MM.1S (cell line): ENCODE results near the gene TKTL1.

ENCODE experiments used
- DNase-seq: peaks from one replicate; pipeline ENCODE4 v3.0.0-alpha.2; 2015
- H2AFZ ChIP-seq: fragments of 300-600 bp; sonication (generic); 2 replicates; pipeline ENCODE4 v1.6.0; 2016; ENCODE audit warnings: antibody characterized with exemption, low read length
- H3F3A ChIP-seq: fragments of 300-600 bp; sonication (generic); 2 replicates; pipeline ENCODE4 v1.6.1; 2016; ENCODE audit warnings: mild to moderate bottlenecking, antibody characterized with exemption, low read length, moderate library complexity, mixed read lengths; ENCODE audit not compliant: insufficient read depth
- H3K27ac ChIP-seq: fragments of 300-600 bp; sonication (generic); 2 replicates; pipeline ENCODE4 v1.5.1; 2016; ENCODE audit warnings: mild to moderate bottlenecking, low read length
- H3K27me3 ChIP-seq: fragments of 300-600 bp; sonication (generic); replicated peaks from 2 replicates; pipeline ENCODE4 v1.6.0; 2016; ENCODE audit warnings: low read length; ENCODE audit not compliant: insufficient read depth
- H3K36me3 ChIP-seq: fragments of 300-600 bp; sonication (generic); replicated peaks from 2 replicates; pipeline ENCODE4 v1.6.1; 2016; ENCODE audit warnings: mild to moderate bottlenecking, low read length, mixed read lengths; ENCODE audit not compliant: insufficient read depth
- H3K4me1 ChIP-seq: fragments of 300-600 bp; sonication (generic); 2 replicates; pipeline ENCODE4 v1.6.1; 2016; ENCODE audit warnings: low read length, mixed read lengths
- H3K4me2 ChIP-seq: fragments of 300-600 bp; sonication (generic); 2 replicates; pipeline ENCODE4 v1.6.0; 2016; ENCODE audit warnings: low read depth, low read length
- H3K4me3 ChIP-seq: fragments of 300-600 bp; sonication (generic); 2 replicates; pipeline ENCODE4 v1.5.1; 2016; ENCODE audit warnings: low read length, mixed read lengths
- H3K79me2 ChIP-seq: fragments of 300-600 bp; sonication (generic); 2 replicates; pipeline ENCODE4 v1.6.1; 2016; ENCODE audit warnings: mixed run types, low read length, mixed read lengths
- H3K9ac ChIP-seq: fragments of 300-600 bp; sonication (generic); 2 replicates; pipeline ENCODE4 v1.6.1; 2016; ENCODE audit warnings: low read length, mixed read lengths
- H3K9me2 ChIP-seq: fragments of 300-600 bp; sonication (generic); replicated peaks from 2 replicates; pipeline ENCODE4 v1.6.1; 2016; ENCODE audit warnings: mild to moderate bottlenecking, low read length, mixed read lengths; ENCODE audit not compliant: insufficient read depth
- H3K9me3 ChIP-seq: fragments of 300-600 bp; sonication (generic); replicated peaks from 2 replicates; pipeline ENCODE4 v1.6.1; 2016; ENCODE audit warnings: mild to moderate bottlenecking, low read length, mixed read lengths; ENCODE audit not compliant: insufficient read depth
- H4K20me1 ChIP-seq: fragments of 300-600 bp; sonication (generic); 2 replicates; pipeline ENCODE4 v1.6.1; 2016; ENCODE audit warnings: mild to moderate bottlenecking, low read length, moderate library complexity, mixed read lengths; ENCODE audit not compliant: insufficient read depth
- CTCF ChIP-seq: fragments of 300-600 bp; sonication (generic); IDR thresholded peaks from 2 replicates; pipeline ENCODE4 v1.5.1; 2016; ENCODE audit warnings: antibody characterized with exemption, low read length, mixed read lengths
- EZH2 ChIP-seq: fragments of 300-600 bp; sonication (generic); optimal IDR thresholded peaks from 2 replicates; pipeline ENCODE3; 2017; ENCODE audit warnings: low read depth, mild to moderate bottlenecking, antibody characterized with exemption, low read length, mixed read lengths
- EZH2phosphoT487 ChIP-seq: fragments of 300-600 bp; sonication (generic); IDR thresholded peaks from 2 replicates; pipeline ENCODE4 v1.6.1; 2018; ENCODE audit warnings: antibody characterized with exemption, low read length

The TKTL1 gene

GRCh38 chrX:154355776-154356140 lies 60.2 kb downstream of the TKTL1 start:
- no peak overlapping the region for H2AFZ ChIP-seq
- H3F3A ChIP-seq: no peaks in the 10 kb centered on the region
- H3K9me3 ChIP-seq: no peaks in the 10 kb centered on the region
- no peak overlapping the region for H3K9ac ChIP-seq
- H4K20me1 ChIP-seq: no peaks in the 10 kb centered on the region
- H3K79me2 ChIP-seq: no peaks in the 10 kb centered on the region
- no peak overlapping the region for H3K27ac ChIP-seq
- H3K4me1 ChIP-seq: no peaks in the 10 kb centered on the region
- no peak overlapping the region for H3K4me2 ChIP-seq
- H3K4me3 ChIP-seq: no peak overlapping the region
- DNase-seq: no peak
- TF ChIP-seq CTCF: no peak
- no peak for TF ChIP-seq EZH2phosphoT487
- no peak for TF ChIP-seq EZH2
- H3K36me3 ChIP-seq: no peaks in the 10 kb centered on the region
- no peaks in the 10 kb centered on the region for H3K9me2 ChIP-seq
- H3K27me3 ChIP-seq: no peaks in the 10 kb centered on the region

DNA sequence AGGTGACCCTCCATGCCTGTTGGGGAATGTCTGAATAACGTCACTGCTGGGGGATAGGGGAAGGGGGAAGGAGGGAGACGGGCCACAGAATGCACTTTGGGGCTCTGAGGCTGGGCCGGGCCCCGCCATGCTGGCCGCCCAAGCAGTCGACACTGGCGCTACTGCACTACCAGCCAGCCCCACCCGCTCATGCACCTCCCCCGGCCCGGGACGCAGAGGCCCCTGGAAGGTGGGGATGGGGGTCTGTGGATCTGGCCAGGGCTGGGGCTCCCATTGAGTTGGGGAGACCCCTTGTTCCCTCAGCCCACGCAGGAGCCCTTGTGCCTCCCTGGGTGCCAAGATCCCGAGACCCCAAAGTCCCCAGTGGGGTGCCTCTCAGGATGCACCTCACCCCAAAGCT lies 61.0 kb downstream of the TKTL1 start:
- H3K4me2 ChIP-seq: no peak overlapping the region
- no peaks in the 10 kb centered on the region for H3K79me2 ChIP-seq
- H3K9me3 ChIP-seq: no peaks in the 10 kb centered on the region
- H3K27ac ChIP-seq: no peak overlapping the region
- H3F3A ChIP-seq: no peaks in the 10 kb centered on the region
- no peak overlapping the region for H2AFZ ChIP-seq
- H3K4me3 ChIP-seq: no peak overlapping the region
- H3K9ac ChIP-seq: no peak overlapping the region
- DNase-seq: no peak
- no peaks in the 10 kb centered on the region for H3K36me3 ChIP-seq
- no peaks in the 10 kb centered on the region for H3K4me1 ChIP-seq
- TF ChIP-seq EZH2phosphoT487: no peak
- TF ChIP-seq EZH2: no peak
- TF ChIP-seq CTCF: no peak
- H4K20me1 ChIP-seq: no peaks in the 10 kb centered on the region
- H3K27me3 ChIP-seq: no peaks in the 10 kb centered on the region
- H3K9me2 ChIP-seq: no peaks in the 10 kb centered on the region

DNA sequence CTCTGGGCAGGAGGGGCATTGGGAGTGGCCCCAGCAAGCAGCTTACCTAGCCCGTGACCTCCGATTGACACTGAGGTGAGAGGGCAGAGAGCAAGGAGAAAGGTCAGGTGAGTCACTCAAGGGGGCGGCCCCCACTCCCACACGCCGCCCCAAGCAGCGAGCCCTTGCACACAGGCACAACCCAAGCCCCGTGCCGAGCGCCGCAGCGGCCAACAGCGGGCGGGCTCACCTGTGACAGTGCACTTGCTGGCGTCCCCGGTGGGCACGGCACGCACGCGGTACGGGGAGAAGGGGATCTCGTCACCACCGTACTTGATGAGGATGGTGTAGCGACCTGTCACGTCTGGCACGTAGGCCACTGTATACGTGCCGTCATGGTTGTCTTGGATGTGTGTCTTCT lies 61.6 kb downstream of the TKTL1 start:
- Histone ChIP-seq H3K4me1 (no peaks in the 10 kb centered on the region), H3K79me2 (no peaks in the 10 kb centered on the region), H3K4me3 (no peak overlapping the region), H3F3A (no peaks in the 10 kb centered on the region), H3K4me2 (no peak overlapping the region), H4K20me1 (no peaks in the 10 kb centered on the region), H3K27ac (no peak overlapping the region), H3K9me2 (no peaks in the 10 kb centered on the region), H3K36me3 (no peaks in the 10 kb centered on the region), H3K9me3 (no peaks in the 10 kb centered on the region), H3K9ac (no peak overlapping the region), H3K27me3 (no peaks in the 10 kb centered on the region), H2AFZ (no peak overlapping the region)
- DNase-seq: no peak
- TF ChIP-seq CTCF (no peak), EZH2 (no peak), EZH2phosphoT487 (no peak)

DNA sequence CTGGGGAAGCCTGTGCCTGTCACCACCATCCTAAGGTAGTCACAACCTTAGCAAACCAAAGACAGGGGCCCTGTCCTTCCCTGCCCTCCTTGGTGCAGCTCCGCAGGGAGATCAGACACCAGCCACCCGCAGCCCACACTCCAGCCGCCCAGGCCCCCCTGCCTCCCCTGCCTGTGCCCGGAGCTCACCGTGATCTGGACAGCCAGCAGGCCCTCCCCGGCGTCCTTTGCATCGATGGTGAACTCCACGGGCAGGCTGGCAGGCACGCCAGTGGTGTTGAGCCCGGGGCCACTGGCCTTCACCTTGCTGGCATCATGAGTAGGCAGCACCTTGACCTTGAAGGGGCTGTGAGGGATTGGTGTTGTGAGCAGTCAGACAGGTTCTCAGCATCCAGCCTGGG lies 62.4 kb downstream of the TKTL1 start:
- Histone ChIP-seq H3K27me3 (no peaks in the 10 kb centered on the region), H3K9me2 (no peaks in the 10 kb centered on the region), H3F3A (no peaks in the 10 kb centered on the region), H3K27ac (no peak overlapping the region), H3K9me3 (no peaks in the 10 kb centered on the region), H4K20me1 (no peaks in the 10 kb centered on the region), H3K4me2 (no peak overlapping the region), H3K4me3 (no peak overlapping the region), H3K4me1 (no peaks in the 10 kb centered on the region), H2AFZ (no peak overlapping the region), H3K79me2 (no peaks in the 10 kb centered on the region), H3K9ac (no peak overlapping the region), H3K36me3 (no peaks in the 10 kb centered on the region)
- no peak for DNase-seq
- TF ChIP-seq CTCF: no peak
- TF ChIP-seq EZH2phosphoT487: no peak
- TF ChIP-seq EZH2: no peak
